Hepatocyte (in vitro differentiated cells): ENCODE results near the gene HACD2.

Experiments
- EZH2 ChIP-seq: fragments of 200-600 bp; sonication (generic); IDR thresholded peaks from 2 replicates; pipeline ENCODE4 v1.6.1; 2016; ENCODE audit warnings: antibody characterized with exemption, mild to moderate bottlenecking, borderline replicate concordance
- EZH2phosphoT487 ChIP-seq: fragments of 200-600 bp; sonication (generic); IDR thresholded peaks from one replicate; pipeline ENCODE4 v1.6.1; 2018; ENCODE audit warnings: antibody characterized with exemption, mild to moderate bottlenecking, low read depth, moderate library complexity; ENCODE audit not compliant: unreplicated experiment, severe bottlenecking
- TF ChIP-seq, protein P1 (sequence below): fragments of 200-600 bp; sonication (generic); IDR thresholded peaks from 2 replicates; pipeline ENCODE4 v1.5.1; 2016; ENCODE audit warnings: antibody characterized with exemption, mild to moderate bottlenecking; ENCODE audit not compliant: poor library complexity

DNA sequence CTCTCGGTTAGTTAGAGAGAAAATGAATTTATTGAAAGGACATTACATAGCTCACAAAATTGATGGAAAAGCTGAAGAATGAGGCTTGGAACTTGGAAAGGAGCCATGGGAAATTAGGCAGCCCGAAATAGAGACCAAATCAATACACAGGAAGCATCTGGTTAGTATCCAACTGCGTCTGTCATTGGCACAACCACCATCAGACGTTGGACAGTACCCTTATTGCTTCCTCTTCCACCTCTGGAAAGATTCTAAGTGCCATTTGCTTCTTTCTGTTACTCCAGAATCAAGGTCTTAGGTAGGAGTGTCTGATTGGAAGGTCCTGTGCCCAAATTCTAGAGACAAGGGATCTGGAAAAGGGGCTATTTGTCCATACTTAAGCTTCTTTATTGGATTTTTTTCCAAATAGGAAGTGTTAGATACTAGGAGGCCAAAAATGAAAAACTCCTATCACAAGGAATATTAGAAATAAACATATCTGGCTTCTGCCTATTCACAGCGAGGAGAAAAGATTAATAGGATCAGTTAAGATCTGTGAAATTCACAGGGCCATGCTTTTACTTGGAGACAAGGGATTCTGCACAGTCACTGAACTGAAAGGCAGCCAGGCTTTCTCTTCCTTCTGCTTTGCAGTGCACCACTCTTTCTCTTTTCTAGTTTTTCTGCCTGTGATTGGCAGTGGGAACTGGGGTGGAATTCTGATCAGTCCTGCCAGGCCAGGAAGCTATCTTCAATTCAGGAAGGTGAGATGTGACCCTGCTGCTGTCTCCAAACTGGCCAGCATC is 10.7 kb upstream of the HACD2 start:
- TF ChIP-seq, protein P1, sequence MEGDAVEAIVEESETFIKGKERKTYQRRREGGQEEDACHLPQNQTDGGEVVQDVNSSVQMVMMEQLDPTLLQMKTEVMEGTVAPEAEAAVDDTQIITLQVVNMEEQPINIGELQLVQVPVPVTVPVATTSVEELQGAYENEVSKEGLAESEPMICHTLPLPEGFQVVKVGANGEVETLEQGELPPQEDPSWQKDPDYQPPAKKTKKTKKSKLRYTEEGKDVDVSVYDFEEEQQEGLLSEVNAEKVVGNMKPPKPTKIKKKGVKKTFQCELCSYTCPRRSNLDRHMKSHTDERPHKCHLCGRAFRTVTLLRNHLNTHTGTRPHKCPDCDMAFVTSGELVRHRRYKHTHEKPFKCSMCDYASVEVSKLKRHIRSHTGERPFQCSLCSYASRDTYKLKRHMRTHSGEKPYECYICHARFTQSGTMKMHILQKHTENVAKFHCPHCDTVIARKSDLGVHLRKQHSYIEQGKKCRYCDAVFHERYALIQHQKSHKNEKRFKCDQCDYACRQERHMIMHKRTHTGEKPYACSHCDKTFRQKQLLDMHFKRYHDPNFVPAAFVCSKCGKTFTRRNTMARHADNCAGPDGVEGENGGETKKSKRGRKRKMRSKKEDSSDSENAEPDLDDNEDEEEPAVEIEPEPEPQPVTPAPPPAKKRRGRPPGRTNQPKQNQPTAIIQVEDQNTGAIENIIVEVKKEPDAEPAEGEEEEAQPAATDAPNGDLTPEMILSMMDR, result no peak
- TF ChIP-seq EZH2phosphoT487, result no peak
- TF ChIP-seq EZH2, result no peak
